ENCODE data around the gene ALPK1. TPM values are rescaled to one million over a fixed set of nuclear protein-coding genes. Genes with fewer than 3 reads are reported as not detected.
A peak's percentile ranks its signal among the peaks of the same experiment; 100 is the strongest.

The ALPK1 gene
- total and polyA plus RNA-seq, 10 donors, result 5.6 to 92.9 (median 51.0) TPM

- Histone ChIP-seq H3K4me3 (peak overlapping the region in 1 of 8 donors; percentile 46), H3K27ac (peak overlapping the region; percentile 61 to 87 (median 76)), H3K4me1 (peaks cover 0 to 82% (median 38%) of the 10 kb centered on the region in 6 donors), H3K9me3 (no peaks in the 10 kb centered on the region), H3K27me3 (replicated peaks in 1 of 7) (no peaks in the 10 kb centered on the region), H3K36me3 (peaks cover 0 to 7% (median 0%) of the 10 kb centered on the region in 6 donors)
- DNase-seq, result no peak
- WGBS, 5 donors, result 42 to 55% (median 50%) methylated on average over 5 of the region's 5 CpGs
- no peak for TF ChIP-seq POLR2AphosphoS5 (IDR thresholded peaks at IDR 0.05)
- no peak for TF ChIP-seq POLR2A (IDR thresholded peaks at IDR 0.05)
- TF ChIP-seq CTCF (IDR thresholded peaks at IDR 0.05 in 8 of 11, conservative IDR thresholded peaks at IDR 0.05 in 3 of 11), result no peak
- intact Hi-C loops (cut with DNase I; ENCODE audit: low total_unique reads), result no loop called here
Observed at GRCh38 chr4:112312610-112313239, 15.6 kb downstream of the ALPK1 start.

- intact Hi-C loops (cut with DNase I; ENCODE audit: low total_unique reads), result no loop called here
- no peaks in the 10 kb centered on the region for H3K9me3 ChIP-seq
- no peak for DNase-seq
- H3K4me1 ChIP-seq, result peaks cover 0 to 85% (median 37%) of the 10 kb centered on the region in 6 donors
- TF ChIP-seq POLR2AphosphoS5 (IDR thresholded peaks at IDR 0.05), result no peak
- no peak for TF ChIP-seq CTCF (IDR thresholded peaks at IDR 0.05 in 8 of 11, conservative IDR thresholded peaks at IDR 0.05 in 3 of 11)
- TF ChIP-seq POLR2A (IDR thresholded peaks at IDR 0.05), result no peak
- H3K27ac ChIP-seq, result peak overlapping the region in 7 of 8 donors; percentile 30 to 87 (median 58)
- peaks cover 0 to 12% (median 0%) of the 10 kb centered on the region in 6 donors for H3K36me3 ChIP-seq
- 42 to 68% (median 47%) methylated on average over 3 of the region's 3 CpGs for WGBS, 5 donors
- no peak overlapping the region for H3K4me3 ChIP-seq
- no peaks in the 10 kb centered on the region for H3K27me3 ChIP-seq (replicated peaks in 1 of 7)
Observed at GRCh38 chr4:112315446-112315845, 18.3 kb downstream of the ALPK1 start.

- Histone ChIP-seq H3K4me3 (no peak overlapping the region), H3K9me3 (no peaks in the 10 kb centered on the region), H3K27me3 (replicated peaks in 1 of 7) (no peaks in the 10 kb centered on the region), H3K4me1 (peaks cover 0 to 81% (median 36%) of the 10 kb centered on the region in 6 donors), H3K27ac (peak overlapping the region in 7 of 8 donors; percentile 17 to 87 (median 58)), H3K36me3 (peaks cover 0 to 12% (median 0%) of the 10 kb centered on the region in 6 donors)
- 49 to 78% (median 68%) methylated on average over 2 of the region's 2 CpGs for WGBS, 5 donors
- TF ChIP-seq POLR2AphosphoS5 (IDR thresholded peaks at IDR 0.05) (no peak), POLR2A (IDR thresholded peaks at IDR 0.05) (no peak), CTCF (IDR thresholded peaks at IDR 0.05 in 8 of 11, conservative IDR thresholded peaks at IDR 0.05 in 3 of 11) (no peak)
- intact Hi-C loops (cut with DNase I; ENCODE audit: low total_unique reads), result no loop called here
- no peak for DNase-seq
Observed at GRCh38 chr4:112316360-112316759, 19.2 kb downstream of the ALPK1 start.

GRCh38 chr4:112318239-112319142 lies 21.3 kb downstream of the ALPK1 start:
- H3K36me3 ChIP-seq, result peaks cover 0 to 13% (median 0%) of the 10 kb centered on the region in 6 donors
- H3K27me3 ChIP-seq (replicated peaks in 1 of 7), result no peaks in the 10 kb centered on the region
- H3K9me3 ChIP-seq, result no peaks in the 10 kb centered on the region
- intact Hi-C loops (cut with DNase I; ENCODE audit: low total_unique reads), result no loop called here
- WGBS, 5 donors, result 66 to 84% (median 73%) methylated on average over 5 of the region's 5 CpGs
- DNase-seq, result no peak
- H3K27ac ChIP-seq, result peak overlapping the region in 3 of 8 donors; percentile 3 to 31 (median 9)
- peaks cover 0 to 72% (median 26%) of the 10 kb centered on the region in 6 donors for H3K4me1 ChIP-seq
- TF ChIP-seq POLR2AphosphoS5 (IDR thresholded peaks at IDR 0.05), result no peak
- no peak for TF ChIP-seq CTCF (IDR thresholded peaks at IDR 0.05 in 8 of 11, conservative IDR thresholded peaks at IDR 0.05 in 3 of 11)
- TF ChIP-seq POLR2A (IDR thresholded peaks at IDR 0.05), result no peak
- H3K4me3 ChIP-seq, result no peak overlapping the region

All from spleen (tissue), 11 donors.